Esophagus squamous epithelium (tissue), 5 donors: ENCODE data around the gene FOXK1. TPM values are rescaled to one million over a fixed set of nuclear protein-coding genes. Genes with fewer than 3 reads are reported as not detected.

Experiments used
- DNase-seq: peaks from one replicate; lab custom pipeline; 2025; lab: John Stamatoyannopoulos, UW
- H3K27ac ChIP-seq, 4 donors: fragments of 200-600 bp; sonication (generic); one replicate each; pipeline ENCODE4 v1.5.1; 2016 to 2019; ENCODE audit warnings: mild to moderate bottlenecking in 1 of 4
- H3K27me3 ChIP-seq, 4 donors: fragments of 200-600 bp; sonication (generic); 1 replicate in 3 of 4; 2 replicates in 1 of 4; pipeline versions ENCODE4 v1.5.1 to v1.6.0; 2017 to 2021; ENCODE audit warnings: antibody characterized with exemption in 1 of 4
- H3K36me3 ChIP-seq, 3 donors: fragments of 200-600 bp; sonication (generic); one replicate each; pipeline ENCODE4 v1.5.1; 2016 to 2019
- H3K4me1 ChIP-seq, 3 donors: fragments of 200-600 bp; sonication (generic); one replicate each; pipeline ENCODE4 v1.5.1; 2017 to 2019
- H3K4me3 ChIP-seq, 4 donors: fragments of 200-600 bp; sonication (generic); 1 replicate in 3 of 4; 2 replicates in 1 of 4; pipeline ENCODE4 v1.5.1; 2016 to 2019; ENCODE audit warnings: mild to moderate bottlenecking in 2 of 4, moderate library complexity in 1 of 4
- H3K9me3 ChIP-seq, 3 donors: fragments of 200-600 bp; sonication (generic); one replicate each; pipeline ENCODE4 v1.5.1; 2016 to 2019
- POLR2A ChIP-seq, 4 donors: fragments of 450-650 bp; IDR thresholded peaks; one replicate each; pipeline ENCODE4 v1.6.1; 2017; ENCODE audit warnings: antibody characterized with exemption in 4 of 4, mild to moderate bottlenecking in 4 of 4, moderate library complexity in 3 of 4
- WGBS, 2 donors: methylation state at CpG; one replicate each; pipeline ENCODE4 v1.1.5; 2018; 5-methylcytosine and 5-hydroxymethylcytosine counted together
- intact Hi-C: fragments of 100-400 bp; cut with DNase I; formaldehyde crosslinking; loops from one replicate; pipeline ENCODE4 v1.15.0; 2022
- total RNA-seq, 4 donors: library from RNA; depleted of rRNA; stranded (reverse); fragments of >200 nt; gene quantifications; one replicate each; pipeline ENCODE4 v1.1.0, GENCODE V29; 2016
- TF ChIP-seq, protein P1 (sequence below), 6 experiments: fragments of 450-650 bp in 4 of 6; fragments of 200-600 bp in 2 of 6; sonication (generic) in 2 of 6; IDR thresholded peaks; one replicate each; pipeline ENCODE4 v1.5.1; 2016 to 2019; ENCODE audit warnings: antibody characterized with exemption in 6 of 6, mild to moderate bottlenecking in 4 of 6, moderate library complexity in 4 of 6
- donor health status: DM: yes; HTN: yes; CAD: no.

The FOXK1 gene
- 10 to 100 TPM; 11.9 to 25.7 (median 15.9) TPM for total RNA-seq

DNA sequence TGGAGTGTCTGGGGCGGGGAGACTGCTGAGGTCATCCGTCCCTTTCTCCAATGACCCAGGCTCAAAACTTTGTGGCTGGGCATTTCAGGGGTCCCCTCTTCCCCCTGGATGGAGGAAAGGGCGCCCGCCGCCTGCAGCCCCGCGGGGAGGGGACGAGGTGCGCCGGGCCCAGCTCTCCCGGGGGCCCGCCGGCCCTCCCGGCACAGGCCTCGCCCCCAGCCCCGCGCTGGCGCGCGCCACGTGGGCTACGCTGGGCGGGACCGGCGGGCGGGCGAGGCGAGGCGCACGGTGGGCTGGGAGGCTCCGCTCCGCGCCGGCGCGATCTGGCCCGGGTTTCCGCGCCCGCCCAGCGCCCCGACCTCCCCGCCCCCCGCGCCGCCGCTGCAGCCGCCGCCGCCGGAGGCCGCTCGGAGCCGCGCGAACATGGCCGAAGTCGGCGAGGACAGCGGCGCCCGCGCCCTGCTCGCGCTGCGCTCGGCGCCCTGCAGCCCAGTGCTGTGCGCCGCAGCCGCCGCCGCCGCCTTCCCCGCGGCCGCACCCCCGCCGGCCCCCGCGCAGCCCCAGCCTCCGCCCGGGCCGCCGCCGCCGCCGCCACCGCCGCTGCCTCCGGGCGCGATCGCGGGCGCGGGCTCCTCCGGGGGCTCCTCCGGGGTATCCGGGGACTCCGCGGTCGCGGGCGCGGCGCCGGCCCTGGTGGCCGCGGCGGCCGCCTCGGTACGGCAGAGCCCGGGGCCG, at the start of gene FOXK1:
TSS of gene FOXK1 (plus strand) at position 410 of the 735 bp plus-strand sequence. CDS start at position 424, 14 bp downstream.
- WGBS, 2 donors = 6 to 8% methylated on average over 4 to 8 of the region's 116 CpGs

DNA sequence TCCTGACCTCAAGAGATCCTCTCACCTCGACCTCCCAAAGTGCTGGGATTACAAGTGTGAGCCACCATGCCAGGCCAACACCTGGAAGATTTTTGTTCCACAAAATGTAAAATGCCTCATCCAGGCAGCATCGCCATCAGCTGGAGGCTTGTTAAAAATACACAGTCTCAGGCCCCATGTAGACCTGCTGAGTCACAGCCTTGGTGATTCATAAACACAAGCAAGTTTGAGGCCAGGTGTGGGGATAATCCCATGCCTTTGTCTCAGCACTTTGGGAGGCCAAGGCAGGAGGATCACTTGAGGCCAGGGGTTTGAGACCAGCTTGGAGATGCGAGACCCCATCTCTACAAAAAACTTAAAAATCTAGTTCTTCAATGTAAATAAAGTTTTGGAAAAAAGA, 49.1 kb upstream of the FOXK1 start:
- no peak for TF ChIP-seq POLR2A (IDR thresholded peaks at IDR 0.05)
- TF ChIP-seq, protein P1, sequence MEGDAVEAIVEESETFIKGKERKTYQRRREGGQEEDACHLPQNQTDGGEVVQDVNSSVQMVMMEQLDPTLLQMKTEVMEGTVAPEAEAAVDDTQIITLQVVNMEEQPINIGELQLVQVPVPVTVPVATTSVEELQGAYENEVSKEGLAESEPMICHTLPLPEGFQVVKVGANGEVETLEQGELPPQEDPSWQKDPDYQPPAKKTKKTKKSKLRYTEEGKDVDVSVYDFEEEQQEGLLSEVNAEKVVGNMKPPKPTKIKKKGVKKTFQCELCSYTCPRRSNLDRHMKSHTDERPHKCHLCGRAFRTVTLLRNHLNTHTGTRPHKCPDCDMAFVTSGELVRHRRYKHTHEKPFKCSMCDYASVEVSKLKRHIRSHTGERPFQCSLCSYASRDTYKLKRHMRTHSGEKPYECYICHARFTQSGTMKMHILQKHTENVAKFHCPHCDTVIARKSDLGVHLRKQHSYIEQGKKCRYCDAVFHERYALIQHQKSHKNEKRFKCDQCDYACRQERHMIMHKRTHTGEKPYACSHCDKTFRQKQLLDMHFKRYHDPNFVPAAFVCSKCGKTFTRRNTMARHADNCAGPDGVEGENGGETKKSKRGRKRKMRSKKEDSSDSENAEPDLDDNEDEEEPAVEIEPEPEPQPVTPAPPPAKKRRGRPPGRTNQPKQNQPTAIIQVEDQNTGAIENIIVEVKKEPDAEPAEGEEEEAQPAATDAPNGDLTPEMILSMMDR (IDR thresholded peaks at IDR 0.05) = no peak
- no peak overlapping the region for H3K4me3 ChIP-seq
- no peaks in the 10 kb centered on the region for H3K9me3 ChIP-seq
- no peak overlapping the region for H3K27ac ChIP-seq
- H3K27me3 ChIP-seq = no peaks in the 10 kb centered on the region
- no peak for DNase-seq
- no peaks in the 10 kb centered on the region for H3K36me3 ChIP-seq
- 60 to 84% methylated on average over 3 of the region's 3 CpGs for WGBS, 2 donors
- peaks cover 0 to 28% (median 13%) of the 10 kb centered on the region in 3 donors for H3K4me1 ChIP-seq
- intact Hi-C loops = no loop called here

More for the DNA sequence above, at the start of gene FOXK1:
- peak within 1 kb of the TSS; percentile 95 to 98 (median 96) for H3K27ac ChIP-seq
- intact Hi-C loops = loop anchor here (2.0 to 5.0 kb wide), 2 partner anchors 39 to 70 kb away; no protein-coding TSS in a partner anchor
- TF ChIP-seq, protein P1 (IDR thresholded peaks at IDR 0.05) = peak in 1 of 6 experiments; percentile 13
- peak in 3 of 4 donors; percentile 43 to 62 (median 47) for TF ChIP-seq POLR2A (IDR thresholded peaks at IDR 0.05)
- DNase-seq = no peak
- no peaks in the 10 kb centered on the region for H3K27me3 ChIP-seq
- H3K36me3 ChIP-seq = no peaks in the 10 kb centered on the region
- peaks cover 21 to 50% (median 21%) of the 10 kb centered on the region in 3 donors for H3K4me1 ChIP-seq
- H3K4me3 ChIP-seq = peak within 1 kb of the TSS; percentile 80 to 95 (median 87)
- no peaks in the 10 kb centered on the region for H3K9me3 ChIP-seq

DNA sequence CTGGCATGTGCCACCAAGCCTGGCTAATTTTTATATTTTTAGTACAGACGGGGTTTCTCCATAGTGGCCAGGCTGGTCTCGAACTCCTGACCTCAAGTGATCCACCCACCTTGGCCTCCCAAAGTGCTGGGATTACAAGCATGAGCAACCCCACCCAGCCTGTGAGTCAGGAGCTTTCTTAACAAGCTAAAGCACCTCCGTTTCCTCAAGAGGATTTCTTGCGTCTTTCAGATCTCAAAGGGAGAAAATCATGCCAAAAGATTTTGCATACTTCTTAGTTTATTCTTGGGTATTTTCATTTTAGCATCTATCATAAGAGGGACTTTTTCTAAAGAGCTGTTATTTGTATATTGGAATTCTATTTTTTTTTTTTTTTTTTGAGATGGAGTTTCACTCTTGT, 47.9 kb upstream of the FOXK1 start:
- no peaks in the 10 kb centered on the region for H3K9me3 ChIP-seq
- peak overlapping the region in 3 of 4 donors; percentile 25 to 51 (median 34) for H3K27ac ChIP-seq
- no peak overlapping the region for H3K4me3 ChIP-seq
- intact Hi-C loops = no loop called here
- H3K27me3 ChIP-seq = no peaks in the 10 kb centered on the region
- peaks cover 0 to 28% (median 13%) of the 10 kb centered on the region in 3 donors for H3K4me1 ChIP-seq
- no peak for DNase-seq
- TF ChIP-seq, protein P1 (IDR thresholded peaks at IDR 0.05) = no peak
- TF ChIP-seq POLR2A (IDR thresholded peaks at IDR 0.05) = no peak
- H3K36me3 ChIP-seq = no peaks in the 10 kb centered on the region
- 22 to 41% methylated on average over 4 of the region's 4 CpGs for WGBS, 2 donors

DNA sequence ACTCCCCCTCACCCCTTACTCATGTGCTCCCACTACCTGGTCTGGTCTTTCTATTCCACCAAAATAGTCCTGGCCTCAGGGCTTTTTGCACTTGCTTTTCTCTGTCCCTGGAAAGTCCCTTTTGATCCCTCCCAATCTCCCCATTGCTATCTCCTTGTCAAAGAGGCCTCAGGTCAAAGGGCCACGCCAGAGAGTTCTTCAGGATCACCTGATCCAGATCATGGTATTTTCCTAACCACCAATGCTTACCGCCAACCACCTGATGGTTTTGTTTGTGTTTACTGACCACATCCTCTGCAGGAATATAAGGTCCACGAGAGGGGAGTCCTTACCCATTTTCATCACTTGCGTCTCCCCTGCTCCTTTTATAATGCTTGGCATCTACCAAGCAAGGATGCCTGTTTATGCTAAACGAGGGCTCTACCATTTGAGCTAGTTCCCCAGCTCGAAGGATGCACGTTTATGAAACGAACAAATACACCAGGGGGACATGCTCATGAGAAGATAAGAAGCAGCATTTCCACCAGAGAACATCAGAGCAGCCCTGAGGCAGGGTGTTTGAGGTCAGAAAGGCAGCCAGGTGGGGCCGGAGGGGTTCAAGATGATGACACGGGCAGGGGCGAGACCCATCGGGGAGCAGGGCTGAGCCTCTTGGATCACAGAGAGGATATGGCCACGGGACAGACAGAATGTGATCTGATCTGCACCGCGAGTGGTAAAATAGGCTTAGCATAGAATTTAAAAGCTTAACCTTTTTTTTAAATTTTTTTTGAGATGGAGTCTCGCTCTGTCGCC, 43.1 kb upstream of the FOXK1 start:
- H3K27me3 ChIP-seq = no peaks in the 10 kb centered on the region
- H3K9me3 ChIP-seq = no peaks in the 10 kb centered on the region
- H3K4me3 ChIP-seq = no peak overlapping the region
- H3K4me1 ChIP-seq = peaks cover 0 to 22% (median 9%) of the 10 kb centered on the region in 3 donors
- intact Hi-C loops = no loop called here
- no peaks in the 10 kb centered on the region for H3K36me3 ChIP-seq
- TF ChIP-seq POLR2A (IDR thresholded peaks at IDR 0.05) = no peak
- TF ChIP-seq, protein P1 (IDR thresholded peaks at IDR 0.05) = no peak
- WGBS, 2 donors = 70 to 75% methylated on average over 16 to 17 of the region's 17 CpGs
- no peak for DNase-seq
- H3K27ac ChIP-seq = no peak overlapping the region
